Measurements from ENCODE around the gene DCC. TPM values are rescaled to one million over a fixed set of nuclear protein-coding genes. Genes with fewer than 3 reads are reported as not detected.

Gene DCC
- total RNA-seq, 2 donors from 2014 or later, result 0.10 to 0.48 TPM

- Histone ChIP-seq H3K36me3 (no peaks in the 10 kb centered on the region), H3K27ac (no peak overlapping the region), H3K9me3 (no peaks in the 10 kb centered on the region), H3K27me3 (no peaks in the 10 kb centered on the region), H3K4me3 (no peak overlapping the region), H3K9ac (ENCODE audit: low read depth in 2 of 2, low read length in 2 of 2) (no peak overlapping the region), H3K4me1 (no peaks in the 10 kb centered on the region)
- no peak for DNase-seq
- intact Hi-C loops (cut with DNase I), result no loop called here
- no peak for TF ChIP-seq CTCF (IDR thresholded peaks at IDR 0.05)
Measured at GRCh38 chr18:53093636-53094035, 753.6 kb downstream of the DCC start.

GRCh38 chr18:53101536-53102105 is 761.6 kb downstream of the DCC start:
- Histone ChIP-seq H3K4me1 (no peaks in the 10 kb centered on the region), H3K9ac (ENCODE audit: low read depth in 2 of 2, low read length in 2 of 2) (no peak overlapping the region), H3K36me3 (no peaks in the 10 kb centered on the region), H3K4me3 (no peak overlapping the region), H3K27ac (no peak overlapping the region), H3K9me3 (no peaks in the 10 kb centered on the region), H3K27me3 (no peaks in the 10 kb centered on the region)
- DNase-seq, result no peak
- intact Hi-C loops (cut with DNase I), result no loop called here
- TF ChIP-seq CTCF (IDR thresholded peaks at IDR 0.05), result no peak

- Histone ChIP-seq H3K4me1 (no peaks in the 10 kb centered on the region), H3K36me3 (no peaks in the 10 kb centered on the region), H3K4me3 (no peak overlapping the region), H3K27ac (no peak overlapping the region), H3K27me3 (no peaks in the 10 kb centered on the region), H3K9ac (ENCODE audit: low read depth in 2 of 2, low read length in 2 of 2) (no peak overlapping the region), H3K9me3 (no peaks in the 10 kb centered on the region)
- intact Hi-C loops (cut with DNase I), result no loop called here
- no peak for TF ChIP-seq CTCF (IDR thresholded peaks at IDR 0.05)
- DNase-seq, result no peak
Measured at GRCh38 chr18:53114441-53114840, 774.4 kb downstream of the DCC start.

DNA sequence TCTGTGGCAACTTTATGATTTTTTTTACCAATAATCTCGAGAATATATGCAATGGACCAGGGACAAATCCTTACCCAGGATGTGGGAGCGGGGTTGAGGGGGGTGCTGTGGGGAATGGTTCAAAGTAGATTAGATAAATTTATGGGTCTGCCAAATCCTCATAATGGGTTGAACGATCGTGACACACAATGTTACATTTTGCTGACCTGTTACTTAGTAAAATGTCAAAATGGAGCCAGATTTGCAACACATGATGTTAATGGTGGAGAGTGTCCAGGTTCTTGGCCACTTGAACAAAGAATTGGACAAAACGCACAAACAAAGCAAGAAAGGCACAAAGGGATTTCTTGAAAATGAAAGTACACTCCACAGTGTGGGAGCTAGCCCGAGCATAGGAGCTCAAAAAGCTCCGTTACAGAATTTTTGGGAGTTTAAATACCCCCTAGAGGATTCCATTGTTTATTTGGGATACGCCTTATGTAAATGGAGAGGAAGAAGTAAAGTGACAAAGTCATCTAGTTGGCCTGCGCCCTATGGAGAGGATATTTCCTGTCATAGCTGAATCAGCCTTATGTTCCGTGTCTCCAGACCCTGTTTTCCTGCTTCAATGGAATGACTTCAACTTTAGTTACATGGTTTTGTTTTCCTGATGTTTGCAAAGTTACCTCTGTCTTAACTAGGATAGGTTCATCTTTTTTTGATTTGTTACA is 776.0 kb downstream of the DCC start:
- Histone ChIP-seq H3K9ac (ENCODE audit: low read depth in 2 of 2, low read length in 2 of 2) (no peak overlapping the region), H3K27ac (no peak overlapping the region), H3K4me3 (no peak overlapping the region), H3K9me3 (no peaks in the 10 kb centered on the region), H3K4me1 (no peaks in the 10 kb centered on the region), H3K27me3 (no peaks in the 10 kb centered on the region), H3K36me3 (no peaks in the 10 kb centered on the region)
- no peak for DNase-seq
- no peak for TF ChIP-seq CTCF (IDR thresholded peaks at IDR 0.05)
- intact Hi-C loops (cut with DNase I), result no loop called here

GRCh38 chr18:53117851-53118250 is 777.9 kb downstream of the DCC start:
- intact Hi-C loops (cut with DNase I), result no loop called here
- H3K4me3 ChIP-seq, result no peak overlapping the region
- no peak for TF ChIP-seq CTCF (IDR thresholded peaks at IDR 0.05)
- no peak overlapping the region for H3K9ac ChIP-seq (ENCODE audit: low read depth in 2 of 2, low read length in 2 of 2)
- H3K4me1 ChIP-seq, result no peaks in the 10 kb centered on the region
- DNase-seq, result no peak
- no peak overlapping the region for H3K27ac ChIP-seq
- H3K9me3 ChIP-seq, result no peaks in the 10 kb centered on the region
- H3K27me3 ChIP-seq, result no peaks in the 10 kb centered on the region
- no peaks in the 10 kb centered on the region for H3K36me3 ChIP-seq

Measured in colonic mucosa (tissue), 4 donors.